HUES6 (cell line): ENCODE results near the gene FARP1.
A peak's percentile ranks its signal among the peaks of the same experiment; 100 is the strongest.

Experiments used
- H3K27ac ChIP-seq: 2 replicates; pipeline ENCODE4 v1.7.0; 2013; ENCODE audit warnings: low read depth, mild to moderate bottlenecking, low read length, inconsistent platforms
- H3K27me3 ChIP-seq: 2 replicates; pipeline ENCODE4 v1.6.1; 2013; ENCODE audit warnings: low read length; ENCODE audit not compliant: control insufficient read depth, insufficient read depth
- H3K36me3 ChIP-seq: 2 replicates; pipeline ENCODE4 v1.6.1; 2013; ENCODE audit warnings: low read length; ENCODE audit not compliant: control insufficient read depth, insufficient read depth
- H3K4me1 ChIP-seq: 2 replicates; pipeline ENCODE4 v1.6.1; 2013; ENCODE audit warnings: low read length; ENCODE audit not compliant: control insufficient read depth, insufficient read depth
- H3K4me3 ChIP-seq: 2 replicates; pipeline ENCODE4 v1.5.1; 2013; ENCODE audit warnings: low read depth, low read length
- H3K9ac ChIP-seq: one replicate; pipeline ENCODE4 v1.6.1; 2013; ENCODE audit warnings: mild to moderate bottlenecking, low read length
- H3K9me3 ChIP-seq: 2 replicates; pipeline ENCODE4 v1.6.1; 2013; ENCODE audit warnings: low read depth, low read length; ENCODE audit not compliant: control insufficient read depth, insufficient read depth

The FARP1 gene

GRCh38 chr13:98449273-98449672, 306.4 kb downstream of the FARP1 start:
- H3K4me3 ChIP-seq: no peak overlapping the region
- peaks cover 55% of the 10 kb centered on the region for H3K36me3 ChIP-seq

DNA sequence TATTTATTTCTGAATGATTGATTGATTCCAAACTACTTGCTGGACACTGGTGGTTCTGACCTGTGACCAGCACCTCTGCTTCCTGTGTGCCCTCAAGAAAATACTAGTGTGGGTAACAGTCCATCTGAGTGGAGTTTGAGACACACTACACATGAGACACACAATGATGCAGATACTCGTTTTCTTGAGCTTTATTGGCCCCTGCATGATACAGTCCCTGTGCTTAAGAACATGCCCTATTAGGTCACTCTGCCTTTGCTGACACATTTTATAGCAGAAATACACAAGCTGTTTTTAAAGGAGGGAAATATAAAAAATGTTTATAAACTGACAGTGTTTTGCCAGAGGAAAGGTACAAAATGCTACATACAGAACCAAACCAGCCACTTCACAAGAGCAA, 307.1 kb downstream of the FARP1 start:
- peaks cover 60% of the 10 kb centered on the region for H3K36me3 ChIP-seq

More at GRCh38 chr13:98449273-98449672, 306.4 kb downstream of the FARP1 start:
- Histone ChIP-seq H3K27me3 (no peaks in the 10 kb centered on the region), H3K9ac (no peak overlapping the region), H3K27ac (no peak overlapping the region), H3K9me3 (no peaks in the 10 kb centered on the region), H3K4me1 (peaks cover 32% of the 10 kb centered on the region)

DNA sequence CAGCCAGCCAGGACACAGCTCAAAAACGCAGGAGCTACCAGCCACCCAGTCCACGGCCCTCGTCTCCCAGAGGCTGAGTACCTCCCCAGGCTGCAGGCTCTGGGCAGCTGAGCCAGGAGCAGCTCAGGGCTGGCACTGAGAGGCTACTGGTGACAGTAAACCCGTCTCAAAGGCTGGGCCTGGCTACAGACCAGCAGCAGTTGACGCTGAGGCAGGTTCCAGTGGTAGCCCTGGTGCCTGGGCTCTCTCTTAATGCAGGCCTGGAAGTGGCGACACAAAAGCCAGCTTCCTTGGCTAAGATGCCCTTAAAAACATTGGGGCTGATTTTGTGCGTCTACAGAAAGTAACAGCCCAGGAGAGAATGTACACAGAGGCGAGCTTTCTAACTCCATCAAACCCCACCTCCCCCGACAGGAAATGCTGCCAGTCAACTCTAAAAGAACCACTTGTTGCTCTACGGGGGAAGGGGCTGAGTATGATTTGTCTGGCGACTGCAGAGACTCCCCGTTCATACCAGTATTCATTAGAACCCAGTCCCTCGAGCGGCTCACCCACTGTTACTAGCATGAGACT, 307.7 kb downstream of the FARP1 start:
- Histone ChIP-seq H3K27me3 (no peaks in the 10 kb centered on the region), H3K9ac (peak overlapping the region; percentile 14), H3K9me3 (no peaks in the 10 kb centered on the region), H3K4me3 (no peak overlapping the region), H3K27ac (peak overlapping the region; percentile 31; the same call in 1 of the 2 replicates), H3K36me3 (peaks cover 63% of the 10 kb centered on the region), H3K4me1 (peaks cover 26% of the 10 kb centered on the region)

More for the DNA sequence above, 307.1 kb downstream of the FARP1 start:
- H3K9ac ChIP-seq: no peak overlapping the region
- no peaks in the 10 kb centered on the region for H3K9me3 ChIP-seq
- H3K4me1 ChIP-seq: peaks cover 30% of the 10 kb centered on the region
- H3K27me3 ChIP-seq: no peaks in the 10 kb centered on the region
- 0 out of 2 replicates have a peak overlapping the region, but pooled peaks have one; percentile 31 for H3K27ac ChIP-seq
- no peak overlapping the region for H3K4me3 ChIP-seq

DNA sequence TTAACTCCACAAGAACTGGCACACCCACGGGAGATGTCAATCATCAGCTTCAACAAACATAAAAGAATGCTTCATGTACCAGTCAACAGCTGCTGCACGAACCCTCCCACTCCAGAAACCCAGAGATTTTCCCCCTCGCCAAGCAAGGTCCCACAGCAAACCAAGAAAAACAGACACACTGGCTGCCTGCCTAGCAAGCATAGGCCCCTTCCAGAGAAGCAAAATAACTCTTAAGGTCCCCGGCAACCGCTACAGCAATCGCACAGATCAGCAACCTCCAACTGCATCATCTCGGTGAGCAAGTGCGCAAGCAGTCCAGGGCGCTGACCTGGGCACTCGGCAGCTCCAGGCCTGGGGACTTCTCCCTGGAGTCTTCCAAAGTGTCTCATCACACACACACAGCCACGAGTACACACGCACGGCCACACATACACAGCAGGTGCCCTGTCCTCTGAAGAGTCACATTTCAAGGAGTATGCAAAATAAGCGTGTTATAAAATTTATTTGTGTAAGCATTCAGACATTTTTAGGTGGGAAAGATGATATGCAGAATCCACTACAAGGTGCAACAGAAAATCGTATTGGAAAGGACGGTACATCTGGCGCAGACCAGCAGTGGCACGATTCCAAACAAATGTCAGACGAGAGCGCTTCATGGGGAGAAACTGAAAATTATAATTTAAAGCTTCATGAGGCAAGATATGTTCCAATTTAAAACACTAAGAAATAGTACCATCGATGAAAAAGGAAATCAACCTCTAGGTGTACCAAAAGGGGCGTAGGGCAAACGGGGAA, 309.0 kb downstream of the FARP1 start:
- Histone ChIP-seq H3K27ac (no peak overlapping the region), H3K36me3 (peaks cover 68% of the 10 kb centered on the region), H3K9ac (no peak overlapping the region)

DNA sequence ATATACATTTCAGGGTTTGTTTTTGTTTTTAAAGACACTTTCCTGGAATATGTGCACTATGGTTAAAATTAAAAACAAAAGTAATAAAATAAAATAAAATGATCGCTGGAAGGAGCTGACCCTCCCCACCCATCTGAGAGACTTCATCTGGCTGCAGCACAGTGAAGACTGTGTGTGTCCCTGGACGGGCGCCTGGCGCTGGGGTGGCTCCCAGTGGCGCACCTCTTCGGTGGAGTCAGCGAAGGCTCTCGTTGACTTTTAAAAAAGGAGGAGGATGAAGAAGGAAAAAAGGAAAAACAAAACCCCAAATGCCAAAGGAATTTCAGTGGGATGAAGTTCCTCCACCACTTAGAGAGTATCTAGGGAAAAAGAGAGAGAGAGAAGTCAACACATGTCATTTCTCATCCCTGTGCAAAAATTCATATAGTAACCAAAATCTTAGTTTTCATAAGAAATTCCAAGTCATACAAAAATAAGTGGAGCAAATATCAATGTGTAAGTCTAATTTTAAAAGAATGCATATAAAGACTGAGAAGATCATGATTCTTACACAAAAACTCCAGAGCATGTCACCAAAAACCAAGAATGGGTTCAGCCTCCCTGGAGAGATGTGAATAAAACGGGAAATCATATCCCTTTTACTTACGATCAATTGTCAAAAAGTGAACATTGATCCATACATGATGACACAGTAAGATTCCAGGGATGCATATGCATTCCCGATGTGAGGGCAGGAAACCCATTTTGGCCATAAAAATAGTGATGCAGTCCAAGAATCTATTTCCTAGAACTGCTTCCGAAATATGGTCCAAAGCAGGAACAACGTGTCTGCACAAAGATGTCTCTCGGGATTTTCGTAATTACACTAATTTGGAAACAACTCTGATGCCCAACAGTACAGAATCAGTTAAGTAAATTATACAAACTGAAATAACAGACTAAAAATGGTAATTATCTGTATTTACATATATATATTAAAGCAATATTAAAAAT, 310.3 kb downstream of the FARP1 start:
- H3K9ac ChIP-seq: no peak overlapping the region
- peaks cover 67% of the 10 kb centered on the region for H3K36me3 ChIP-seq
- no peak overlapping the region for H3K4me3 ChIP-seq
- no peak overlapping the region for H3K27ac ChIP-seq
- H3K27me3 ChIP-seq: no peaks in the 10 kb centered on the region
- no peaks in the 10 kb centered on the region for H3K9me3 ChIP-seq
- peaks cover 22% of the 10 kb centered on the region for H3K4me1 ChIP-seq

More for the DNA sequence above, 309.0 kb downstream of the FARP1 start:
- no peak overlapping the region for H3K4me3 ChIP-seq
- no peaks in the 10 kb centered on the region for H3K27me3 ChIP-seq
- no peaks in the 10 kb centered on the region for H3K9me3 ChIP-seq
- peaks cover 22% of the 10 kb centered on the region for H3K4me1 ChIP-seq

DNA sequence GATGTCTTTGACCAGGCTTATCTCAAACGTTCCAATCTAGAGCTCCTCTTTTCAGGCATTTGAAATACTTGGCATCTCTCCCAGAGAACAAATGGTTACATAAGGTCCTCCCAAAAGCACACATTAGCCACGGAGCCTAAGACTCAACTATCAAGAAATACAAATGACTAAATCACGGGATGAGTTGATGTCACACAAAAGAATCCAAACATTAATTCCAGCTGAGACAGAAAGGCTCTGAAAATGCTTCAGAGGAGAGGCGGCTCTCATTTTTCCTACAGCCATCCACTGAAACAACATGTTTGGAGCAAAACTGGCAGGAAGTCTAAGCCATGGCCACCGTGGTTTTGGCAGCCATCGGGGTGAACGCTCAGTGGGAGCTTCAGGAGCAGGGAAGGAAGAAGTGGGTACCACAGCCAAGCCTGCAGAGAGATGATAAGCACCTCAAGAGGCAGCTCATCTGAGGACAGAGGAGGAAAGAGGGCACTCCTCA, 311.5 kb downstream of the FARP1 start:
- no peaks in the 10 kb centered on the region for H3K9me3 ChIP-seq
- H3K4me1 ChIP-seq: peaks cover 22% of the 10 kb centered on the region
- H3K27ac ChIP-seq: no peak overlapping the region
- no peaks in the 10 kb centered on the region for H3K27me3 ChIP-seq
- H3K36me3 ChIP-seq: peaks cover 72% of the 10 kb centered on the region
- H3K9ac ChIP-seq: no peak overlapping the region
- H3K4me3 ChIP-seq: no peak overlapping the region

GRCh38 chr13:98456413-98456845, 313.5 kb downstream of the FARP1 start:
- Histone ChIP-seq H3K27me3 (no peaks in the 10 kb centered on the region), H3K4me1 (peaks cover 5% of the 10 kb centered on the region), H3K36me3 (peaks cover 84% of the 10 kb centered on the region), H3K27ac (no peak overlapping the region), H3K4me3 (no peak overlapping the region), H3K9me3 (no peaks in the 10 kb centered on the region), H3K9ac (no peak overlapping the region)

DNA sequence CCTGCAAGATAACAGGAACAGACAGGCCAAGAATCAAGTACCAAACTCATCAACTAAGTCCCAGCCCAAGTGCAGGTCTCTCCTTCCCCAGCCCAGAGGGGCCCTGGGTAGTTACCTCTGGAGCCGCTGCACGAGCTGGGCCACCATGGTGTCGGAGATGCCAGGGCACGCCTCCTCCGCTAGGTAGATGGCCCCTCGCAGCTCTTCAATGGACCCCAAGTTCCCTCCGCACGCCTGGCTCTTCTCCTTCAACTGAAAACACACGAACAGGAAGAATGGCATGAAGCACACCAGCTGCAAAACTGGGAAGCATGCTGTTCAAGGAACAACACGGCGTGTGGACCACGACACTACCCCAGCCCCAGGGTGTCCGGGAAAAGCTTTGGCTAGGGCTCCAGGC, 314.2 kb downstream of the FARP1 start:
- no peaks in the 10 kb centered on the region for H3K27me3 ChIP-seq
- H3K9me3 ChIP-seq: no peaks in the 10 kb centered on the region
- no peak overlapping the region for H3K27ac ChIP-seq
- peaks cover 84% of the 10 kb centered on the region for H3K36me3 ChIP-seq
- H3K4me1 ChIP-seq: no peaks in the 10 kb centered on the region
- H3K4me3 ChIP-seq: no peak overlapping the region
- H3K9ac ChIP-seq: no peak overlapping the region

- Histone ChIP-seq H3K36me3 (peaks cover 84% of the 10 kb centered on the region), H3K27me3 (no peaks in the 10 kb centered on the region), H3K27ac (no peak overlapping the region), H3K9ac (no peak overlapping the region), H3K4me1 (no peaks in the 10 kb centered on the region; the same call in 1 of the 2 replicates), H3K4me3 (no peak overlapping the region), H3K9me3 (no peaks in the 10 kb centered on the region)
Measured at GRCh38 chr13:98458431-98458830, 315.5 kb downstream of the FARP1 start.

GRCh38 chr13:98459171-98459681, 316.3 kb downstream of the FARP1 start:
- Histone ChIP-seq H3K36me3 (peaks cover 88% of the 10 kb centered on the region), H3K9me3 (no peaks in the 10 kb centered on the region), H3K4me3 (no peak overlapping the region), H3K27ac (no peak overlapping the region), H3K4me1 (no peaks in the 10 kb centered on the region; the same call in 1 of the 2 replicates), H3K9ac (no peak overlapping the region), H3K27me3 (no peaks in the 10 kb centered on the region)
